Endothelial cell of umbilical vein (primary cell): Measurements from ENCODE around the gene P2RY2. TPM values are rescaled to one million over a fixed set of nuclear protein-coding genes. Genes with fewer than 3 reads are reported as not detected.

Source experiments
- BruUV-seq: library from RNA; stranded (reverse); fragments of 400-500 nt; replicated peaks from 2 replicates; lab custom pipeline; 2021; lab: Mats Ljungman, UMichigan
- CTCF ChIA-PET: fragments of 300-600, 350-600 bp; sonication (Branson Sonifier 250); formaldehyde crosslinking; loops from one replicate; lab custom pipeline; 2021; ENCODE audit warnings: antibody characterized with exemption, inconsistent platforms; lab: Charles Lee
- POLR2A ChIA-PET: fragments of 300-600, 350-600 bp; sonication (Branson Sonifier 250); formaldehyde crosslinking; loops from one replicate; lab custom pipeline; 2021; ENCODE audit warnings: antibody characterized with exemption, inconsistent platforms; lab: Charles Lee
- DNase-seq: peaks from one replicate; pipeline ENCODE4 v3.0.0-alpha.2; 2011; ENCODE audit warnings: low read depth, low spot score
- FAIRE-seq: peaks from 2 replicates; lab custom pipeline; 2011; peaks lifted over from hg19 to GRCh38; lab: Jason Lieb, UNC
- H2AFZ ChIP-seq: 2 replicates; pipeline ENCODE4 v1.6.0; 2012; ENCODE audit warnings: low read depth, low read length, control low read depth, inconsistent platforms
- H3K27ac ChIP-seq: 2 replicates; pipeline ENCODE4 v1.5.1; 2011; ENCODE audit warnings: low read depth, mild to moderate bottlenecking, control low read depth, low read length, moderate library complexity; ENCODE audit not compliant: insufficient read depth
- H3K27me3 ChIP-seq, 2 experiments: 2 replicates each; pipeline versions ENCODE4 v1.6.0 to v1.6.1; 2011; ENCODE audit warnings: low read length in 2 of 2, mixed read lengths in 1 of 2; ENCODE audit not compliant: control insufficient read depth in 2 of 2, insufficient read depth in 2 of 2
- H3K36me3 ChIP-seq, 2 experiments: 2 replicates in 1 of 2; 3 replicates in 1 of 2; pipeline ENCODE4 v1.5.1; 2011; ENCODE audit warnings: low read length in 2 of 2, mild to moderate bottlenecking in 1 of 2, moderate library complexity in 1 of 2; ENCODE audit not compliant: control insufficient read depth in 2 of 2, insufficient read depth in 2 of 2; ENCODE audit errors: extremely low read depth in 1 of 2
- H3K4me1 ChIP-seq: 3 replicates; pipeline ENCODE4 v1.5.1; 2011; ENCODE audit warnings: mild to moderate bottlenecking, low read length; ENCODE audit not compliant: control insufficient read depth, insufficient read depth; ENCODE audit errors: extremely low read depth
- H3K4me2 ChIP-seq: 2 replicates; pipeline ENCODE4 v1.6.1; 2011; ENCODE audit warnings: low read length, control low read depth, mixed read lengths; ENCODE audit not compliant: insufficient read depth
- H3K4me3 ChIP-seq, 3 experiments: fragments of 200-600 bp in 1 of 3; sonication (generic), shearing (Covaris generic) in 1 of 3; replicated peaks in 1 of 3; 2 replicates each; pipeline ENCODE4 v1.5.1; 2011 to 2016; ENCODE audit warnings: control low read depth in 3 of 3, low read length in 3 of 3, mild to moderate bottlenecking in 2 of 3, inconsistent platforms in 1 of 3, low read depth in 1 of 3, moderate library complexity in 1 of 3; ENCODE audit not compliant: insufficient read depth in 1 of 3
- H3K79me2 ChIP-seq: 2 replicates; pipeline ENCODE4 v1.6.0; 2012; ENCODE audit warnings: low read length, inconsistent platforms; ENCODE audit not compliant: control insufficient read depth, insufficient read depth
- H3K9ac ChIP-seq: replicated peaks from 2 replicates; pipeline ENCODE3; 2011; ENCODE audit warnings: low read length, control low read depth; ENCODE audit not compliant: insufficient read depth; ENCODE audit errors: extremely low read depth
- H3K9me1 ChIP-seq: replicated peaks from 3 replicates; pipeline ENCODE4 v1.6.0; 2011; ENCODE audit warnings: mild to moderate bottlenecking, low read length; ENCODE audit not compliant: control insufficient read depth, insufficient read depth; ENCODE audit errors: extremely low read depth
- H3K9me3 ChIP-seq: replicated peaks from 2 replicates; pipeline ENCODE4 v1.5.1; 2012; ENCODE audit warnings: low read length, inconsistent platforms; ENCODE audit not compliant: control insufficient read depth, insufficient read depth
- H4K20me1 ChIP-seq: replicated peaks from 2 replicates; pipeline ENCODE3; 2011; ENCODE audit warnings: mild to moderate bottlenecking, low read length; ENCODE audit not compliant: control insufficient read depth, insufficient read depth; ENCODE audit errors: extremely low read depth
- CTCF ChIP-seq, 2 donors: IDR thresholded peaks; 1 replicate in 1 of 2; 2 replicates in 1 of 2; pipeline ENCODE4 v1.5.1; 2011; ENCODE audit warnings: low read length in 2 of 2, mild to moderate bottlenecking in 2 of 2, moderate library complexity in 2 of 2, control low read depth in 1 of 2, inconsistent platforms in 1 of 2, low read depth in 1 of 2; ENCODE audit not compliant: insufficient read depth in 1 of 2; ENCODE audit errors: extremely low read depth in 1 of 2
- GATA2 ChIP-seq: IDR thresholded peaks from 2 replicates; pipeline ENCODE4 v1.7.0; 2011; ENCODE audit warnings: low read depth, mild to moderate bottlenecking, moderate library complexity, mixed read lengths, low read length; ENCODE audit not compliant: insufficient read length, insufficient read depth
- JUN ChIP-seq: IDR thresholded peaks from 2 replicates; pipeline ENCODE4 v1.6.1; 2011; ENCODE audit warnings: borderline replicate concordance, low read depth; ENCODE audit not compliant: insufficient read length, insufficient read depth
- MYC ChIP-seq: IDR thresholded peaks from one replicate; pipeline ENCODE4 v1.6.1; 2011; ENCODE audit warnings: mild to moderate bottlenecking, low read depth, low read length
- POLR2AphosphoS5 ChIP-seq: IDR thresholded peaks from 2 replicates; pipeline ENCODE4 v1.6.1; 2012; ENCODE audit warnings: low read depth, mild to moderate bottlenecking, control low read depth, low read length, moderate library complexity; ENCODE audit not compliant: insufficient read depth
- dilution Hi-C: fragments of 300-500 bp; cut with MboI; formaldehyde crosslinking; loops from one replicate; pipeline ENCODE4 v1.15.0; 2019; ENCODE audit warnings: low sequenced_read_pairs; ENCODE audit not compliant: extremely low pct_ligation_motif_present
- intact Hi-C: fragments of 100-400 bp; cut with micrococcal nuclease; formaldehyde crosslinking; loops from one replicate; pipeline ENCODE4 v1.10.0; 2022
- polyA plus RNA-seq, 4 experiments: library from polyadenylated mRNA; depleted of rRNA in 3 of 4; stranded (reverse) in 3 of 4; unstranded in 1 of 4; fragments of >200 nt; gene quantifications; 2 replicates each; pipeline versions ENCODE4 v1.2.1 to v1.2.3, GENCODE V29; 2011 to 2012; ENCODE audit warnings: missing spikeins in 1 of 4
- total RNA-seq: library from RNA; stranded (reverse); gene quantifications from 2 replicates; pipeline ENCODE4 v1.2.3, GENCODE V29; 2021

Gene P2RY2
- total and polyA plus RNA-seq, 2 donors (not counting 3 experiments of a cell fraction or from before 2014, with no cell fraction given): 4.8 to 5.6 TPM

DNA sequence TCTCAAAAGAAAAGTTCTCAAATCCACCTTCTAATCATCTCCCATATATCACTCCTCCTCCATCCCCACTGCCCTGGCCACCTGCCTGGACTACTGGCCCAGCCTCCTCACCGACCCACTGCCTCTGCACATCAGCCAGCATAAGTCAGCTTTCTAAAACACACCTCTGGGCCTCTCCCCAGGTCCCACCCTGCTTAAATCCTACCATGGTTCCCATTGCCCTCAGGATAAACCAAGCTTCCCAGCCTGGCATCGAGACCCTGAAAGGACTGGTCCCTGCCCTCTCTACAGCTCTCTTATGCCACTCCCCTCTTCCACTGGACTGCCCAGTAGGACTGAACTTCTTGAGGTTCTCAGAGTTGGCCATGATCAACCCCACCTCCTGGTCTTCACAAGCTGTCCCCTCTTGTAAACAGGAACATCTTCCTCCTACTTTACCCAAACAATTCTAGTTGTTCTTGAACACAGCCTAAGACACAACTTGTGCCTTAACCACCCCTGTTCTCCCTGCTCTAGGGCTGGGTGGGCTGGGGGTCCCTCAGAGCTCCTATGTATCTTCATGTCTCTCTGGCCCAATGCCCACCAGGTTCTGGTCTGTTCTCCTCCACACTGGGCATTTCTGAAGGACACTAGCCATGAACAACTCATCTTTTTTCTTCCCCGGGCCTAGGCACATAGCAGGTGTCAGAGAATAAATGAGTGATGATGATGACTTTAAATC, 41.5 kb downstream of the P2RY2 start:
- ChIA-PET CTCF (interaction anchor here (0.9 kb wide), 1 partner anchor 11 kb away, joined by 3 read pairs; no protein-coding TSS in a partner anchor), POLR2A (no interaction called here)
- H3K36me3 ChIP-seq: no peaks in the 10 kb centered on the region
- no peak for FAIRE-seq
- intact Hi-C loops (no loop called here), dilution Hi-C loops (no loop called here)
- no peaks in the 10 kb centered on the region for H3K9me3 ChIP-seq
- H2AFZ ChIP-seq: no peak overlapping the region
- H3K27ac ChIP-seq: no peak overlapping the region
- H3K4me2 ChIP-seq: no peak overlapping the region
- TF ChIP-seq GATA2: no peak
- no peak for TF ChIP-seq JUN
- TF ChIP-seq CTCF (IDR thresholded peaks at IDR 0.05; ENCODE audit: extremely low read depth in 1 of 2, insufficient read depth in 1 of 2, low read depth in 1 of 2, low read length in 2 of 2): no peak
- TF ChIP-seq POLR2AphosphoS5: no peak
- no peak for TF ChIP-seq MYC
- no peak overlapping the region for H3K4me3 ChIP-seq
- no TSS peak for BruUV-seq
- H3K27me3 ChIP-seq: peaks cover 6 to 18% of the 10 kb centered on the region in 2 experiments
- no peak overlapping the region for H3K9ac ChIP-seq
- no peaks in the 10 kb centered on the region for H3K9me1 ChIP-seq
- DNase-seq: no peak
- peaks cover 6% of the 10 kb centered on the region for H3K4me1 ChIP-seq
- no peaks in the 10 kb centered on the region for H3K79me2 ChIP-seq
- no peaks in the 10 kb centered on the region for H4K20me1 ChIP-seq
